Activated CD4-positive, alpha-beta T cell treated with anti-CD3 and anti-CD28 coated beads, Interleukin-2, amount 50 U/mL, for 24 hours (primary cell): ENCODE results near the gene IFITM10.

ENCODE experiments used
- DNase-seq, 2 donors: peaks; one replicate each; pipeline ENCODE4 v3.0.0-alpha.2; 2020; ENCODE audit warnings: low read depth in 1 of 2, low spot score in 1 of 2

IFITM10 gene

GRCh38 chr11:1750481-1750839, at the start of gene IFITM10:
IFITM10 (minus strand) TSS chr11:1750595; CDS start chr11:1750442, 153 bp downstream.
- DNase-seq, result no peak

GRCh38 chr11:1797391-1798125, 47.2 kb upstream of the IFITM10 start:
- DNase-seq, result no peak

- no peak for DNase-seq
Measured at GRCh38 chr11:1796413-1797011, 46.1 kb upstream of the IFITM10 start.

GRCh38 chr11:1793081-1793480, 42.7 kb upstream of the IFITM10 start:
- no peak for DNase-seq

- no peak for DNase-seq
Measured at GRCh38 chr11:1792461-1792860, 42.1 kb upstream of the IFITM10 start.

- DNase-seq, result no peak
Measured at GRCh38 chr11:1791912-1792311, 41.5 kb upstream of the IFITM10 start.

- no peak for DNase-seq
Measured at GRCh38 chr11:1786466-1786865, 36.1 kb upstream of the IFITM10 start.

GRCh38 chr11:1785749-1786413, 35.5 kb upstream of the IFITM10 start:
- DNase-seq, result no peak

- no peak for DNase-seq
Measured at GRCh38 chr11:1784761-1785650, 34.6 kb upstream of the IFITM10 start.

GRCh38 chr11:1783725-1784529, 33.5 kb upstream of the IFITM10 start:
- no peak for DNase-seq

GRCh38 chr11:1782831-1783724, 32.7 kb upstream of the IFITM10 start:
- DNase-seq, result no peak

- no peak for DNase-seq
Measured at GRCh38 chr11:1782031-1782590, 31.7 kb upstream of the IFITM10 start.

- no peak for DNase-seq
Measured at GRCh38 chr11:1781593-1781975, 31.2 kb upstream of the IFITM10 start.

- DNase-seq, result no peak
Measured at GRCh38 chr11:1780700-1781592, 30.6 kb upstream of the IFITM10 start.

GRCh38 chr11:1779806-1780699, 29.7 kb upstream of the IFITM10 start:
- no peak for DNase-seq

GRCh38 chr11:1779034-1779805, 28.8 kb upstream of the IFITM10 start:
- DNase-seq, result no peak
